Breast epithelium (tissue), 3 donors: ENCODE measurements around the gene KLHL40.

Experiments used
- CTCF ChIP-seq, 3 donors: fragments of 450-650 bp; IDR thresholded peaks; one replicate each; pipeline ENCODE4 v1.5.1; 2016 to 2017; ENCODE audit warnings: antibody characterized with exemption in 3 of 3, mild to moderate bottlenecking in 3 of 3, moderate library complexity in 3 of 3
- POLR2AphosphoS5 ChIP-seq, 3 donors: sonication (generic); formaldehyde crosslinking; IDR thresholded peaks; one replicate each; pipeline ENCODE4 v1.6.1; 2017; ENCODE audit warnings: antibody characterized with exemption in 3 of 3

- no peak for TF ChIP-seq CTCF (IDR thresholded peaks at IDR 0.05)
- TF ChIP-seq POLR2AphosphoS5 (IDR thresholded peaks at IDR 0.05) = no peak
These were observed 1.3 kb upstream of the KLHL40 start for GRCh38 chr3:42683875-42684598.
